Neural cell (in vitro differentiated cells): ENCODE results near the gene FAM76A.

ENCODE experiments used
- CTCF ChIP-seq: fragments of 450-650 bp; IDR thresholded peaks from 2 replicates; pipeline ENCODE4 v1.5.1; 2014; ENCODE audit warnings: antibody characterized with exemption, mild to moderate bottlenecking, moderate library complexity; ENCODE audit not compliant: poor library complexity, severe bottlenecking
- REST ChIP-seq: IDR thresholded peaks from 2 replicates; pipeline ENCODE4 v1.6.1; 2012; ENCODE audit warnings: borderline replicate concordance

DNA sequence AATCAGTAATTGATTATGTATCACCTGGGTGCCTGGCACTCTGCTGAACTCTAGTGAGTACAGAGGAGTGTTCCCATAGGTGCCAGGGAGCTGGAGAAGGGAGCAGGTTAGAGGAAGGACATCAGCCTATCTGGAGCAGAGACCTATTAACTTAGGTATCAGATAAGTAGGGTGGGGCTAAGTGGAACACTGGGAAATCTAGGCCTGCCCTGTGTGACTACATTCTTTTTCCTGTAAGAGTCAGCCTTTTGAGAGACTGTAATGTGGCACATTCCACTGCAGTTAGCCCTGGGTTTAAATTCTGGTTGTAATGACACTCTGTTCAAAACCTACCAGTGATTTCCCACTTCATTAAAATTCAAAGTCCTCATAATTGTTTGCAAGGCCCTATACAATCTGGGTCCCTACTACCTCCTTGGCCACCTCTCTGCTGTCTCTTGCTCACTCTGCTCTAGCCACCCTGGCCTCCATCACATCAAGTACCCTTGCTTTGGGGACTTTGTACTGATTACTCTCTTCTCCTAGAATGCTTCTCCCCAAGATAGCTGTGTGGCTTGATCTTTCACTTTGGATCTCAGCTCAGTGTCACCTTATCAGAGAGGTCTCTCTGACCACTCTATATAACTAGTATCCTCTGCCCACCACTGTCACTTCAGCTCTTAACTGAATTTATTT lies 60.2 kb downstream of the FAM76A start:
- TF ChIP-seq REST (no peak), CTCF (no peak)
